DND-41 (cell line): ENCODE measurements around the gene SKIC8.

ENCODE experiments used
- CTCF ChIP-seq: IDR thresholded peaks from 2 replicates; pipeline ENCODE4 v1.5.1; 2012; ENCODE audit warnings: borderline replicate concordance, low read length, moderate library complexity, mild to moderate bottlenecking; ENCODE audit not compliant: poor library complexity, severe bottlenecking; ENCODE audit errors: extremely low read depth
- EZH2 ChIP-seq: IDR thresholded peaks from 3 replicates; pipeline ENCODE4 v1.6.1; 2012; ENCODE audit warnings: borderline replicate concordance, low read depth, mild to moderate bottlenecking, moderate library complexity, low read length, inconsistent platforms; ENCODE audit not compliant: severe bottlenecking

- no peak for TF ChIP-seq CTCF
- no peak for TF ChIP-seq EZH2
These were observed 34.9 kb downstream of the SKIC8 start, which contains the start of gene DNAJA4 for GRCh38 chr15:78264304-78265136.
